Activated CD8-positive, alpha-beta memory T cell treated with anti-CD3 and anti-CD28 coated beads, Interleukin-2, amount 50 U/mL, for 1 hour (primary cell): Measurements from ENCODE around the gene AIRE.

Experiments
- DNase-seq: peaks from one replicate; pipeline ENCODE4 v3.0.0-alpha.2; 2020; ENCODE audit errors: extremely low read depth

Gene AIRE

DNA sequence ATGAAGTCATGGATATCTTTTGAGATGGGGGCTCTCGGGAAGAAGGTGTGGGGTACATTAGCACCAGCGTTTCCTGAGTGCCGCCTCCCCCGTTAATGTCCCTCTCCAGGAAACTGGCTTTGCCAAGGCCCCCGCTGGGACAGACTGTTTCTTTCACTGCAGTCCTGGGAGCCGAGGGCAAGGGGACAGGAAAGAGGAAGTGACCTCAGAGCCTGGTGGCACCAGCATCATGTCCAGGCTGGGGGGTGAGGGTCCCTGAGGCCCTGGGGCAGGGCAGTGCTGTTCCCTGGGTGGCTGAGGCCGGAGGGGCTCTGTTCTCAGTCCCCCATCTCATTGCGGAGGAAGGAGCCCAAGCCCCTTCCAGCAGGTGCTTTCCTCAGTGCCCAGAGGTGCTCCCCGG, 20.0 kb downstream of the AIRE start:
- no peak for DNase-seq

DNA sequence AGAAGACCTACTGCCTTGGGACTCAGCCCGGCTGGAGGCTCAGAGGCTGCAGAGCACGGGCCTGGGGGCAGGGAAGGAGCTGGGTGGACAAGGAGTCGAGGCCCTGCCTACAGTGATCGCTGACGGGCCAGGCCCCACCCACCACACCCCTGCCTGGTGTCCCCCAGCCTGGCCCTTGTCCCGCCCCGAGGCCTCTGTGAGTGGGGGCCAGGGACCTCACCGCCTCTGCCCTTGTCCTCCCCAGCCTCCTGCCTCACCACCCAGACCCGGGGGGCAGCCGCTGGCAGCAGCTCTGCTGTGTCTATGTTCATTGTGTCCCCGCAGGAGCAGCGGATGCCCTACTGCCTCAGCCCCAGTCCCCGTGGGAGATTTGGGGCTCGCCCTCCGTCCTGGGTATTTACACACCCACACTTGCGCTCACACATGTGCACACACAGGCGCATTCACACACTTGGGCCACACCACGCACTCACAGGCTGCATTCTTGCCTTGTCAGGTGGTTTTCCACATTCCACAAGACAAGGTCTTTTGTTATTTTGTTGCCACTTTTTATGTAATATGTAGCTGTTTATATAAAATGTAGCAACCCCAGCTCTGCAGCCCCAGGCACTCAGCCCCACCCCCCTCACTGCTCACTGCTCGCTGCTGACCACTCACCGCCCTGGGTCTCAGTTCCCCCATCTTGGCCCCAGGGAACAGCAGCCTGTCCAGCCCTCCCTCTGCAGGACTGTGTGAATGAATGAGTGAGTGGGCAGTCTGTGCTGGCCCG, 21.4 kb downstream of the AIRE start:
- no peak for DNase-seq

DNA sequence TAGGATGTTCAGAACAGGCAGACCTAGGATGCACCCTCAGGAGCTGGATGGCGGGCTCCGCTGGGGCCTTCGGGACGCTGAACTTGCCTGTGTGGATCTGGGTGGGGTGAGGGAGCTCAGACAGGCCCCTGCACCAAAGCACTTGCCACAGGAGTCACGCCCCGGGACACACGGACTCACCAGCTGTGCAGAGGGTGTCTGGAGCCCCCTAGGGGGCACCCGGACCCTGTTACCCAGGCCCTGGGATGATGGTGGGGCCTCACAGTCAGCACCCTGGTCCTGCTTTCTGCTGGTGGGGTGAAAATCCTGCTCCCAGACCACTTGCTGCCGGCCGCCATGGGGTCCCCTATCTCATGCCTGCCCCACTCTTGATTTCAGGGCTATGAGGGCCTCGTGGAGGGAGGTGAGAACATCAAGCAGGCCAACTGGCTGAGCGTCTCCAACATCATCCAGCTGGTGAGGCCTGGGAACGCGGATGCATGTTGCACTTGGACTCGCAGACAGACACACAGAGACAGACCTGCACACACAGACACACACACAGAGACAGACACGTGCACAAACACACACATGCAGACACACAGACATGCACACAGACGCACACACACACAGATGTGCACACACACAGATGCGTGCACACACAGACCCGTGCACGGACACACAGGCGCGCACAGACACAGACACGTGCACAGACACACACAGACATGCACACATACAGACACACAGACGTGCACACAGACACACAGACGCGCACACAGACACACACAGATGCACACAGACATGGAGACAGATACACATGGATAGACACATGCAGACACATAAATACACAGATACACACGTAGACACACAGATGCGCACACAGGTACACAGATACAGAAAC, 25.2 kb downstream of the AIRE start:
- no peak for DNase-seq

DNA sequence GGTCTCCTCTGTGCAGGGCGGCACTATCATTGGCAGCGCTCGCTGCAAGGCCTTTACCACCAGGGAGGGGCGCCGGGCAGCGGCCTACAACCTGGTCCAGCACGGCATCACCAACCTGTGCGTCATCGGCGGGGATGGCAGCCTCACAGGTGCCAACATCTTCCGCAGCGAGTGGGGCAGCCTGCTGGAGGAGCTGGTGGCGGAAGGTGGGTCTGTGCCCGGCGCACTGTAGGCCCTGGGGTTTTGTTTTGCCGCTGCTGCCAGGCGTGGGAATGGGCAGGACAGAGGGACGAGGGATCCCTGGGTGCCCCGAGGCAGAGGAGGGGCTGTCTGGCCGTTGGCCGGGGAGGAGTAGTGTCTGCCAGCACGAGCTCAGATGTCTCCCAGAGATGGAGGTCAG, 26.4 kb downstream of the AIRE start:
- no peak for DNase-seq

DNA sequence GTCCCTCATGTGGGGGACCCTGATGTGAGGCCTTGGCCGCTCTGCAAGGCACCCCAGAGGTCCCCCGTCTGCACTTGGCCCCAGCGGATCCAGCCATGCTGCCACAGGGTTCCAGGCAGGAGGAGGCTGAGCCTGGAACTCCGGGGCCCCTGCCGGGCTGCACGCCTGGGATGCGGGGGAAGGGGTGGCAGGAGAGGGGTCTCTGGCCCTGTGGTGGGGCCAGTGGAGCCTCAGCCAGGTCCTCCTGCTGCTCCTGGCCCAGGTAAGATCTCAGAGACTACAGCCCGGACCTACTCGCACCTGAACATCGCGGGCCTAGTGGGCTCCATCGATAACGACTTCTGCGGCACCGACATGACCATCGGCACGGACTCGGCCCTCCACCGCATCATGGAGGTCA, 27.0 kb downstream of the AIRE start:
- no peak for DNase-seq

DNA sequence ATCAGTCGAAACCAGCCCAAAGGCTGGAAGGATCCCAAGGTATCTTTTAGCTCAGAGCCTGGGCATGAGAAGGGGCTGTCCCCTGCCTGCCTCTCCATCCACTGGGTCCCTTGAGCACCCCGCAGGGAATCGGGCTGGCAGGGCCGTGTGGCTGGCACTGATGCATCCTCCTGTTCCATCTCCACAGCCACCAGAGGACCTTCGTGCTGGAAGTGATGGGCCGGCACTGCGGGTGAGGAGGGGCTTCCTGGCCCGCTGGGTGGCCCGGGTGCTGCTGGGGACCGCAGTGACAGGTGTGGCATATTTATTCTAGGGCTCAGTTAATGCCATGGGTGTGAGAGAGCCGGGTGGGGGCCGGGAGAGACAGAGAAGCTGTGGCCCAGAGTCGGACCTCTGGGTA, 27.8 kb downstream of the AIRE start:
- no peak for DNase-seq

DNA sequence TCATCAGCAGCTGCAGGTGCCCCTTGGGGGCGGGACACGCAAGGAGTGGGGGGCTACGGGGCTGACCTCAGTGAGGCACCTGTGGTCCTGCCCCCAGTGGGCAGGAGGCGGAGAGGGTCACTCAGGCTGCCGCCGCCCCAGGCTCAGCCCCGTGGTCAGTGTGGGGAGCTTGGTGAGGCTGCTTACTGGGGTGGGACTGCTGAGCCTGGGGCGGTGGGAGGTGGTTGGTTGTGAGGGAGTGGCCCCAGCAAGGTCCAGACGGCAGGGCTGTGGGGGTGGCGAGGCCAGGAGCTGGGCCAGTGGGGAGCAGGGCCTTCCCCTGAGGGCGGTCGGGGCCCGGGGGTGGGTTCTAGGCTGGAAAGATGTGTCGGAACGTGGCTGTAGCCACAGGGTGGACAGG, 28.5 kb downstream of the AIRE start:
- no peak for DNase-seq

DNA sequence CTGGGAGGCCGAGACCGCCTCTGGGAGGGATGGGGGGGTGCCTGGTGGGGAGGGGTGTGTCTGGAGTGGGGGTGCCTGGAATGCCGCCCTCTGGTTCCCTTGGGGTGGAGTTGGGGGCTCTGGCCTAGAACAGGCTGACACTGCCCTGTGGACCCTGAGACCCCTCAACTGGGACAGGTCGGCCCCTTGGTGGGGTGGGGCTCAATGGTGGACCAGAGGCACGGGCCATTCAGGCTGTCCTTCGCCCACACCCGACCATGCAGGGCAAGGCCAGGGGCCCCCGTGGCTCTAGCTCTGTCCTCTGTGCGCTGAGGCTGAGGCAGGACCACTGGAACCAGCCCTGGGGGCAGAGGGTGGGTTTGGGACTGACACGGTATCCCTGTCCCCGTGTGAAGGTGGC, 28.9 kb downstream of the AIRE start:
- DNase-seq: no peak

DNA sequence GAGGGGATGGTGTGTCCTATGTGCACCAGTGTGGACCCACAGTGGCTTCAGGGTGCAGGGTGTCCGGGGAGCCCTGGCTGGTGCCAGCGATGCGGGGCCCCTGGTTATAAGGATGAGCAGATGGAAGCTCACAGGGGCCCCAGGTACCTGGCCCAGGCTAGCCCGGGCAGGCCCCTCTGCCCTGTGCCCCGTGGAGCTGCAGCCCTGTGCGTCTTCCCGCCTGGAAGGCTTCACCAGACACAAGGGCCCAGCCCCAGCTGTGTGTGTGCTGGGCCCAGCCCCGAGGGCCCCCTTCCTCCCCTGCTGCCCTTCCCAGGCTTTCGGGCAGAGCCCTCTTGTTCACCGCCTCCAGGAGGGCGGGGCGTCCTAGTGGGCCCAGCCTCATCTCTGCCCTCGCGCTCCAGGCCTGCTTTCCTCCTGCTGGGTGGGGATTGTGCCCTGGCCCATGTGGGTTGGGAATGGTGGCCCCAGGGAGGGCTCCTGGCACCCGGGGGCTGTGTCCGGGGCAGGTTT, 30.1 kb downstream of the AIRE start:
- DNase-seq: no peak

DNA sequence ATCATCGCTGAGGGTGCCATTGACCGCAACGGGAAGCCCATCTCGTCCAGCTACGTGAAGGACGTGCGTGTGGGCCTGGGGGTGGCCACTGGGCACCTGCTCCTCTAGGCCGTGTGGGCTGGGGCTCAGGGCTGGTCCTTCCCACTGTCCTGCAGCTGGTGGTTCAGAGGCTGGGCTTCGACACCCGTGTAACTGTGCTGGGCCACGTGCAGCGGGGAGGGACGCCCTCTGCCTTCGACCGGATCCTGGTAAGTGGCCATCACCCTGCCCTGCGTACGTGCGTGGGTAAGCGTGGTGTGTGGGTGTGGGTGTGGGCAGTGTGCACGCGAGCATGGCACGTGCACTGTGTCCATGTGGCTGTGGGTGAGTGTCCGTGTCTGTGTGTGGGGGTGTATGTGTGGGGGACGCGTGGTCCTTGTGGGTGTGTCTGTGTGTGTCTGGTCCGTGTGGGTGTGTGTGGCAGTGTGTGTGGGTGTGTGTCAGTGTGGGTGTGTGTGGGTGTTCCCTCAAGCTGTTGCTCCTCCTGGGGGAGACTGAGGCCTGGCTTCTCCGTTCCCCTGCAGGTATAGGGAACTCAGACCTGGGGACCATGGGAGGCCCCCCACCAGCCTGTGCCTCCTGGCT, 30.7 kb downstream of the AIRE start:
- no peak for DNase-seq

DNA sequence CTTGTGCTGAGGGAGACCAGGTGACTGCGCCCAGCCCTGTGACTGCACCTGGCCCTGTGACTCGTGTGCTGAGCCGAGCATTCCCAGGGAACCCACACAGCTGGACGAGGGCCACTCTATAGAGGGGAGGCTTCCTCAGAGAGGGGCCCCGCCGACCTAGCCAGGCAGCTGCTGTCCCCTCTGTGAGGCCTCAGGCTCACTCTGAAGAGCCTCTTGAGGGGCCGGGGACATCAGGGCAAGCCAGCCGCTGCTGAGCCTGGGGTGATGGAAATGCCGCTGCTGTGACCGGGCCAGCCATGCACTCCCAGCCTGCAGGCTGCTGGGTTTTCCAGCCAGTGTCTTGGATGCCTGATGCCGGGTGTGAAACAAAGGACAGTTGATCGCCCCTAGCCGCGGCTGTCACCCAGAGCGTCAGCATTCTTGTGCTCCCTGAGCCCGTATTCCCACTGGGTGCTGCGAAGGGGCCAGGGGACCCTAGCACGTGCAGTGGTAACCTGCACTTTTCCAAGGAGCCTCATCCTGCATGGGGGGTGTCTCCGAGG, 31.6 kb downstream of the AIRE start:
- no peak for DNase-seq

DNA sequence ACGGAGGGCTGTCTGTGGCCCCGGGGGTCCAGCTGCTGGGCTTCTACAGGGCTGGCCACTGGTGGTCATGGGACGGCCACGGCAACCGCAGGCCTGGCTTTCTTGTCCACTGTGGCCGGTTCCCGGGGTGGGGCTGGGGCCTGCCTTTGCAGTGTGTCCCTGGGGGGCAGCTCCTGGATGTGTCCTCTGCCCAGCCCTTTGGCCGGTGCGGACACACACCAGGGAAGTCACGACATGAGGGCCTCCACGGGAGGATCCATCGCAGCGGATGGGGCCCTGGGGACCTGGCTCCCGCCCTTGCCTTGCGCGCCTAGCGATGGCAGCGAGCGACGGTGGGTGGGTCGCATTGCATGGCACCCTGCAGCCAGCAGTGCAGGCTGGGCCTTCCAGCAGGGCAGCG, 32.2 kb downstream of the AIRE start:
- DNase-seq: no peak

DNA sequence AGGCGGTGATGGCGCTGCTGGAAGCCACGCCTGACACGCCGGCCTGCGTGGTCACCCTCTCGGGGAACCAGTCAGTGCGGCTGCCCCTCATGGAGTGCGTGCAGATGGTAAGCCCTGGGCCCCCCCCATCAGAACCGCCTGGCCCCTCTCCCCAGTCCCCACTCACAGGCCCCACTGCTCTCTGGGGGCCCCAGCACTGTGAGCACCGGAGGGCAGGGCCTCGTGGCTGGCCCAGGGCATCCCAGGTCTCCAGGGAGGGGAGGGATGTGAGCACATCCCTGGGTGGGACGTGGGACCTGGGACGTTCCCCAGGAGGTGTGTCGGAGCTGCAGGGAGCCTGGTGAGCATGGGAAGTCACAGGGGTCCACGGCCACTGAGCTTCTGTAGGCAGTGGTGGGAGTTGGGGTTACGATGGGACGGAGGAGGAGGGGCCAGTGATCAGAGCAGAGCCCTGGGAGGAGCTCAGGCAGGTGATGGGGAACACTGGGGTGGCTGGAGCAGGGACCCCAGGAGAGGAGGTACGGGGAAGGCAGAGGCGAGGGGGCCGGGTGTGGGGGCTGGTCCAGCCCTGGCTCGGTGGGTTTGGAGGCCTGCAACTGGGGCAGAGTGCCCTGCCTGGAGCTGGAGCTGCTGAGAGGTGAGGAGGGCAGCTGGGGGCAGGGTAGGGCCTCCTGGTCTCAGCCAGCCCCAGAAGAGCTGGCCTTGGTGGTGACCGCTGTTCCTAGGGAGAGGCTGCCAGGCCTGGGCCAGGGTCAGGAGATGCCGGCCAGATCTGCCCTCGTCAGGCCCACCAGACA, 33.0 kb downstream of the AIRE start:
- DNase-seq: no peak

DNA sequence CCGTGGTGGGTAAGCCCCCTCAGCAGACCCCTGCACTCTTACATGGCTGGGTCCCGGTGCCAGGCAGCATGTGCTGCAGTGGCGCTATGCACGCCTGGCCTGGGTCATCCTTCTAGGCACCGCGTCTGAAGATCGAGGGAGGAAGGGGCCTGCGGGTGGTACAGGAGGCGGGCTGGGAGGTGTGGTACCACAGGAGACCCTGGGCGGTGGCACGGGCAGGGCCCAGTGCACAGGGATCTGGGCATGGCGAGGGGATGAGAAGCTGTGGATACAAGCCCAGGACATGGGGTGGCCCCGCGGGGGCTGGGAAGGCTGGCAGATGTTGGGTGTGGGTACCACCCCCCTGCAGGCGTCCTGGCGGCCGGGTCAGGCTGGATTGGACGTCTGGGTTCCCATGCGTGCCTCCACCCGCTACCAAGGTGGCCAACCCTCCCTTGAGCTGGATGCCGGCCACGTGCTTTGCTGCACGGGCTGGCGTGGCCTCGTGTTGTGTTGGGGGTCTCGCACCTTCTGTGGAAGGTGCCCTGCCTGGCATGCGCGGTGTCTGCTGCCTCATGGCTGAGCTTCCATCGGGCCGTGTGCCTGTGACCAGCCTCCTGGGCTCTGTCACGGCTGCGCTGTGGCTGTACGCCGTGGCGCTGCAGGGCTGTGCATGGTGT, 33.9 kb downstream of the AIRE start:
- DNase-seq: no peak

DNA sequence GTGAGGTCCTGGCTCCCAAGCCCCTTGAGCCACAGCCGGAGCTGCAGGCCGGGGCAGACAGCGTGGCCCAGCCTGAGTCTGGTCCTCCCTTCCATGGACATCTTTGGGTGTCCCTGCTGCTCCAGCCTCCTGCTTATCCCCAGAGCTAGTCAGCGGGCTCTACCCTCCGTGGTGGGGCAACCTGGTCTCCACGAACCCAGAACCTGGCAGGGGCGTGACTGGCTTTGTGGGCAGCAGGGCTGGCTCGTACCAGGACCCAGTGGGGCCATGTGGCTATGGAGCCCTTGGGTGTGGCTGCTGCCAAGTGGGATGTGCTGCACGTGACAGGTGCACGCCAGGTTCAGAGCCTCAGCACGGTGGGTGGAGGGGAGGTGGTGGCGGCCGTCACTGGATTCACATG, 35.2 kb downstream of the AIRE start:
- DNase-seq: no peak

DNA sequence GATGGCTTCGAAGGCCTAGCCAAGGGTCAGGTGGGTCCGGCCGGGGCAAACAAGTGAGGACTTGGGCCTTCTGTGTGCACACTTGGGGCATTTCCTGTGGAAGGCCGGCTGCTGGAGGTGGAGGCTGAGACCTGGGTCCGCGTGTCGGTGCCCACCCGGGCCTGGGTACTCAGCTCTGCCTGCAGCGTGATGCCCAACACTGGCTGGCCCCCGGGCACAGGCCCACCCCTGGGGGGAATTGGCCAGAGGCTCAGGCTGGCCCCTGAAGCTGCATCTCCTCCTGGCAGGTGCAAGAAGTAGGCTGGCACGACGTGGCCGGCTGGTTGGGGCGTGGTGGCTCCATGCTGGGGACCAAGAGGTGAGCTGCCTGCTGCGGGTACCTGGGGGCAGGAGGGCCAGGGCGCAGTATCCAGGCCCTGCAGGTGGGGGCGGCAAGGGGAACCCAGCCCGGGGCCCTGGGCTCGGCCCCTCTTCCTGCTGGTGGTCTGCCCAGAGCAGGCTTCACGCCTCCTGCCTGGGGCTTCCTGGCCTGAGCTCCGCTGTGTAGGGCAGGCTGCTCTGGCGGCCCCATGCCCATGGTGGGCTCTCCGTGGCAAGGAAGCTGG, 36.3 kb downstream of the AIRE start:
- no peak for DNase-seq

DNA sequence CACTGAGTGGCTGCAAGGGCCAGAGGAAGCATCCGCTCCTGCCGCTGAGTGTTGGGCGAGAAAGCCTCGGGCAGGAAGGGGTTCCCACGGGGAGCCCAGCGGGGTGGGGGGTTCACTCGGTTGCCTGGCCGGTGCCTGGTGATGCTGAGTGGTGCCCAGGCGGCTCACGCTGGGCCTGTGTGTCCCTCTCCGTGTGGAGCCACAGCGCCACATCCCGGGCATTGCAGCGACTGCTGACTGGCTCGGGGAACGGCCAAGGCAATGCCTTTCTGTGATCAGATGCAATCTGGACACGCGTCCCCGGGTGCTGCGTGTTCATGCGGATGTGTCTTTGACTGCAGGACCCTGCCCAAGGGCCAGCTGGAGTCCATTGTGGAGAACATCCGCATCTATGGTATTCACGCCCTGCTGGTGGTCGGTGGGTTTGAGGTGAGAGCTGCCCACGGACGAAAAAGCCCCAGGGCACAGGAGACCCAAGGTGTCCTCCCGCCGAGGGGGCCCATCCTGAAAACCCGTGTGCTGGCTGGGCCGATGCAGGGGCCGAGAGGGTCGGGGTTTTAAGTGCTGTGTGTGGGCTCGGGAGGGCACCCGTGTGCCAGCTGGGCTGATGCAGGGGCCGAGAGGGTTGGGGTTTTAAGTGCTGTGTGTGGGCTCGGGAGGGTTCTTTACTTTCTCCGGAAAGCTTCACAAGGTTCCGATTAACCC, 37.1 kb downstream of the AIRE start:
- no peak for DNase-seq

DNA sequence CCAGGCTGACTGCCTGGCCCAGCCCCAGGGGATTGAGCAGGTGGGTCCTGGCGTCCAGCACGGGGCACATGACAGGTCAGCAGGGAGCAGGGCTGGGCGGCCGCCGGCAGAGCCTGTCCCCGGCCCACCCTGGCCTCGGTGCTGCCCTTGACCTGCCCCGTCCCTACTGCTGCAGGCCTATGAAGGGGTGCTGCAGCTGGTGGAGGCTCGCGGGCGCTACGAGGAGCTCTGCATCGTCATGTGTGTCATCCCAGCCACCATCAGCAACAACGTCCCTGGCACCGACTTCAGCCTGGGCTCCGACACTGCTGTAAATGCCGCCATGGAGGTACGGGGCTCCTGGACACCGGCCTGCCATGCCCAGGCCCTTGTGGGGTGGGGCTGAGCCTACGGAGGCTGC, 37.9 kb downstream of the AIRE start:
- no peak for DNase-seq

DNA sequence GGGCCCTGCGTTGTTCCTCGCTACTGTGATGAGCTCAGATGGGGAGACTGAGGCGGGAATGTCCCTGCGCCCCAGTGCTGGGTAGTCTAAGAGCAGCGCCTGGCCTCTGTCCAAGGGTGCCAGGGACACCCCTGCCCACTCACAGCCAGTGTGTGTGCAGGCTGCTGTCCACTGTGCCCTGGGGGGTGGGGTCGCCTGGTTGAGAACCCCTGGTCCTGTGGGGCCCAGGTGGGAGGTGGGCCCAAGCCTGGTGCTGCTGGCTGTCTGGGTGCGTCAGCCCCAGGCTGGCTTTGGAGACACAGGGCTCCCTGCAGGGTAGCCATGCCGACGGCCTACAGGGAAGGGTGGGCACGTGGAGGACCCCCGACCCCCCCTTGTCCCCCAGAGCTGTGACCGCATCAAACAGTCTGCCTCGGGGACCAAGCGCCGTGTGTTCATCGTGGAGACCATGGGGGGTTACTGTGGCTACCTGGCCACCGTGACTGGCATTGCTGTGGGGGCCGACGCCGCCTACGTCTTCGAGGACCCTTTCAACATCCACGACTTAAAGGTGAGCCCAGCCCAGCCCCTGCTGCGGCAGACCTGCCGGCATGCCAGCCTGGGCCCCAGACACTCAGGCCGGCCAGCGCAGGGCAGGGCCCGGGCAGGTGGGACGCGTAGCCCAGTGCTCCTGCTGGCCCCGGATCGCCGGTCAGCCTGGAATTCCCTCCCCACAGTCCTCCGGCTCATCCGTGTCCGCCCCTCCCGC, 38.6 kb downstream of the AIRE start:
- DNase-seq: no peak

DNA sequence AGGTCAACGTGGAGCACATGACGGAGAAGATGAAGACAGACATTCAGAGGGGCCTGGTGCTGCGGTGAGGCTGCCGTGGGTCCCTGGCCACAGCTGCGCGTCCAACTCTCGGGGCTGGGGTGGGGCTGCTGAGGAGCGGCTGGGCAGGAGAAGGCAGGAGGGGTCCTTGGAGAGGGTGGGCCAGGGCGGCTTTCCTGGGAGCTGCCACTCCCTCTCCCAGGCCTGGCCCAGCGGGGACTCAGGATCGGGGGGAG, 39.1 kb downstream of the AIRE start:
- no peak for DNase-seq
